Measurements from ENCODE around the gene SMARCAL1. TPM values are rescaled to one million over a fixed set of nuclear protein-coding genes. Genes with fewer than 3 reads are reported as not detected.

SMARCAL1 gene
- polyA plus RNA-seq, 1 of the 3 experiments (the other 2 are of a cell fraction) = 27.0 TPM

GRCh38 chr2:216492597-216493333 is 80.5 kb downstream of the SMARCAL1 start (continued):
- TF ChIP-seq ZBTB33 (IDR thresholded peaks at IDR 0.05; ENCODE audit: borderline replicate concordance, low read depth) (no peak; the same call in 1 of the 2 replicates), ELF1 (IDR thresholded peaks at IDR 0.05) (no peak), NRF1 (IDR thresholded peaks at IDR 0.05; ENCODE audit: low read depth, low read length) (no peak), REST (IDR thresholded peaks at IDR 0.05; ENCODE audit: low read depth, low read length) (no peak)

GRCh38 chr2:216493334-216493685 is 81.0 kb downstream of the SMARCAL1 start:
- Histone ChIP-seq H3K9ac (peak overlapping the region; percentile 52), H3K4me1 (ENCODE audit: control insufficient read depth in 1 of 2, insufficient read depth in 2 of 2, low read depth in 1 of 2, low read length in 1 of 2) (peaks cover 17 to 65% of the 10 kb centered on the region in 2 experiments), H3K4me3 (ENCODE audit: low read depth in 2 of 2, low read length in 1 of 2) (0 out of 4 replicates have a peak overlapping the region, but pooled peaks of 1 of the 2 experiments have one; percentile 10), H2AFZ (ENCODE audit: low read depth) (peak overlapping the region; percentile 14; the same call in 1 of the 2 replicates), H3K9me2 (no peaks in the 10 kb centered on the region), H3K4me2 (peak overlapping the region; percentile 64), H3K27ac (ENCODE audit: low read depth in 2 of 2, low read length in 1 of 2) (peak overlapping the region; percentile 72 to 94; a peak in 3 of 4 replicates), H3K27me3 (ENCODE audit: insufficient read depth) (no peaks in the 10 kb centered on the region), H3K9me3 (no peaks in the 10 kb centered on the region), H3K36me3 (replicated peaks in 1 of 2; ENCODE audit: control insufficient read depth in 1 of 2, insufficient read depth in 2 of 2, low read length in 1 of 2) (no peaks in the 10 kb centered on the region), H4K20me1 (ENCODE audit: insufficient read depth) (no peaks in the 10 kb centered on the region), H3K79me2 (ENCODE audit: insufficient read depth) (peaks cover 27% of the 10 kb centered on the region), H3F3A (replicated peaks; ENCODE audit: insufficient read depth) (peaks cover 60% of the 10 kb centered on the region)
- TF ChIP-seq USF1 (IDR thresholded peaks at IDR 0.05; ENCODE audit: borderline replicate concordance, low read depth) (no peak), REST (IDR thresholded peaks at IDR 0.05; ENCODE audit: low read depth, low read length) (no peak), FOXJ3 (CRISPR knock-in tag; IDR thresholded peaks at IDR 0.05) (no peak), FOSL2 (IDR thresholded peaks at IDR 0.05; ENCODE audit: borderline replicate concordance, low read depth) (no peak), SIN3A (IDR thresholded peaks at IDR 0.05; ENCODE audit: borderline replicate concordance, low read depth, low read length) (no peak), YY1 (IDR thresholded peaks at IDR 0.05; ENCODE audit: low read depth) (0 out of 2 replicates have a peak, but pooled peaks have one; percentile 10), NFIC (IDR thresholded peaks at IDR 0.05; ENCODE audit: borderline replicate concordance) (peak; percentile 54), TCF12 (IDR thresholded peaks at IDR 0.05) (no peak)
- ChIA-PET POLR2A (no interaction called here), CTCF (interaction anchor here (0.9 kb wide), 1 partner anchor 1157 kb away, joined by 3 read pairs; no protein-coding TSS in a partner anchor)
- no peak for DNase-seq
- WGBS (ENCODE audit: low lambda C conversion rate) = 62% methylated on average over 1 of the region's 1 CpG

Measured in SK-N-SH (cell line).